ENCODE results near the gene KCNA2. TPM values are rescaled to one million over a fixed set of nuclear protein-coding genes. Genes with fewer than 3 reads are reported as not detected.

The KCNA2 gene
- under 0.01 TPM in 2 replicates for total RNA-seq

DNA sequence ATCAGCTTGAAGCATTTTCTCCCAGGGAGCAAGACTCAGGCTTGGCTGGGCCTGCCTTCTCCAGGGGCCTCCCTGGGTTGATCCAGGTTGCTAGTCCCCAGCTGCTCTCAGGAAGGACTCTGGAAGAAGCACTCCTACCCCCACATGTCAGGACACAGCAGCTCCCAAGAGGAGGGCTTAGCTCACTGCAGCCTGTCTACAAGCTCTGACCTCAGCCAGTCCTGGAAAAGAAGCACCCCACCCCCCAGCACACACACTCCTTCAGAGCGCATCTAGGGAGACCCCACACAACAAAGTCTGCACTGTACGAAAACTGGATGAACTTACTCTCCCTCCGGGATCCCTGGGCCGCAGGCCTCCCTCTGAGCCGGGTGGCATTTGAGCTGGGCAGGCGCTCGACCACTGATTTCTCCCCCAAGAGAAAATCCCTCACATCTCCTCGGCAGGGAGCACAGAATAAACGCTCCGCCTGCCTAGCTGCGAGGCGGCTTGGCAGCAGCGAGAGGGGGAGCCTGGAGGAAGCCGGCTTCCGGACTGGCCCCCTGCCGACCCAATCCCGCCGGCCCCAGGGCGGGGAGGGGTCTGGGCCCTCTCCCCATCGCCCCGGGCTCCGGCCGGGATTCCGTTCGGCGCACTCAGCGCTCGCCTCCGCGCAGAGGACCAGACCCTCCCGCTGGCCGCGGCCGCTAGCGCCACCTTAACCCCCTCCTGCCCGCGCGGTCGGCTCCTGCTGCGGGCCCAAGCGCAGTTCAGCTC, at the start of gene KCNA2:
KCNA2 (minus strand) TSS at position 458 of the 756 bp plus-strand sequence. CDS start 1,576 bp downstream, outside the sequence.

Other genes starting within 250 kb of the KCNA2 start
- 47.1 and 119 TPM in 2 replicates for gene SLC16A4, start 215.3 kb downstream of the KCNA2 start, total RNA-seq
- 63.8 and 81.0 TPM in 2 replicates for gene LAMTOR5, start 198.7 kb downstream of the KCNA2 start, total RNA-seq
- gene PROK1, start 155.2 kb downstream of the KCNA2 start, total RNA-seq = not detected in 2 replicates
- gene KCNA10, start 87.2 kb downstream of the KCNA2 start, total RNA-seq = not detected in 2 replicates
- 0.16 and 0.26 TPM in 2 replicates for gene KCNA3, start 68.6 kb upstream of the KCNA2 start, total RNA-seq

All from bronchial smooth muscle cell (primary cell).